GM19035 (cell line): ENCODE data around the gene DNER.

ENCODE experiments used
- ATAC-seq: cut with Tn5 transposase; IDR thresholded peaks from one replicate; pipeline ENCODE4 v1.9.1; 2021; ENCODE audit not compliant: unreplicated experiment

The DNER gene

GRCh38 chr2:229446350-229446749, 268.0 kb downstream of the DNER start:
- ATAC-seq = no peak

GRCh38 chr2:229445501-229446211, 268.7 kb downstream of the DNER start:
- no peak for ATAC-seq

- no peak for ATAC-seq
Observed at GRCh38 chr2:229445019-229445418, 269.3 kb downstream of the DNER start.

GRCh38 chr2:229443546-229444268, 270.6 kb downstream of the DNER start:
- ATAC-seq = no peak

- ATAC-seq = no peak
Observed at GRCh38 chr2:229443141-229443540, 271.2 kb downstream of the DNER start.

DNA sequence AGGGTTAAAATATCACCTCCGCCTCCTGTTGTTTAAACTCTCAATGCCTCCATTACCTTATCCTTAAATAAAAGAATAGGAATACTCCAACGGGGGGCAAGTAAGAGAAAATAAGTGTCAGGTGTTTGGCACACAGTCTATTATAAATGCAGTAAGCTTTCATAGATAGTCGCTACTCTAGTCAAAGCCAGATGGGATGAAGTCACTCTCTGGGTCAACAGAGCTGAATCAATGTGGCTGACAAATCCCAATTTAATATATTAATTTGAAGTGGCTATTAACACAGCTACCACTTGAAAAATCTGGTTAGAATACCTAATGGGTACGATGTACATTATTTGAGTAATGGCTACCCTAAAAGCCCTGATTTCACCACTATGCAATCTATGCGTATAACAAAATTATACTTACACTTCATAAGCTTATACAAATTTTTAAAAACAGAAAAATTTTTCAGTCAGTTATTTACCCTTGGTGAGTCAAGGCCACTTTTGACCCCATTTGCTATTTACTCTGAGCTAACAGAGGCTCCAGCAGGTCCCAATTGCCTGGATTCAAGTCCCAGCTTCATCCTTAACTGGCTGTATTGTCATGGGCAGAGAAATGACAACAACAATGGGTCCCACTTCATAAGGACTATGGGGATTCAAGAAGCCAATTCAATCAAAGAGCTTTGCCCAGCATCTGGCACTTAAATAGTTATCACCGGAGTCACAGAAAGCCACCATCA, 275.8 kb downstream of the DNER start:
- ATAC-seq = no peak

DNA sequence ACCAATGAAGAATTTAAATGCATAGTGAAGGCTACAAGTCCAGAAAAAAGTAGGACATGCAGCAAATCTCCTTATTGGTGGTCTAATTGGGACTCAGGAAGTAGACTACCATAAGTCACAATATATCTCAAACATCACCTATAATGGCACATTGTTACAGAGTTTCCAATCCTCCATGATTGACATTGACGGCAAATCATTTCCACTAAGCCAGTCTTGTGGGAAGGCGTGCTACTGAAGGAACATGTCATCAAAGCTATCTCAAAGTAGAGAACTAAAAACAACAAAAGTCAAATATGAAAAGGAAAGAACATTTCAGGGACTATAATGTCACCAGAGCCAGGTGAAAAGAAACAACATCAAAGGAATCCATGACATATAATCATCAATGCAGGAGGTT, 276.9 kb downstream of the DNER start:
- no peak for ATAC-seq

DNA sequence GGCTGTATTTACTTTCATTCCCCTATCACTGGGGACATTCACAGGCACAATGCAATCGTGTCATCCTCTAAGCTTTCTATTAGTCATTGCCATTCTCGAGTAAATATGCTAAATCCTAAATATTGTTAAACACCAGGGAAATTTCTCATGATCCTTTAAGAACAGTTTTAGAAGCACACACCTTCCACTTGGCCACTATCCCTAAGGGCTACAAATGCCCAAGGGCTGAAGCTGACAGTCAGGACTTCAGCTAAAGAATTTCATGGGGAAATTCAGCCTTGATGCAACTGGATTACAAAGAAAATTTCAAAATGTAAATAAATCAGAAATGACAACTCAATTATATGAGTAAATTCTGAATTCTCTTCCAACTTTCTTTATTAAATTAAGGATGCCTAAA, 280.2 kb downstream of the DNER start:
- no peak for ATAC-seq

DNA sequence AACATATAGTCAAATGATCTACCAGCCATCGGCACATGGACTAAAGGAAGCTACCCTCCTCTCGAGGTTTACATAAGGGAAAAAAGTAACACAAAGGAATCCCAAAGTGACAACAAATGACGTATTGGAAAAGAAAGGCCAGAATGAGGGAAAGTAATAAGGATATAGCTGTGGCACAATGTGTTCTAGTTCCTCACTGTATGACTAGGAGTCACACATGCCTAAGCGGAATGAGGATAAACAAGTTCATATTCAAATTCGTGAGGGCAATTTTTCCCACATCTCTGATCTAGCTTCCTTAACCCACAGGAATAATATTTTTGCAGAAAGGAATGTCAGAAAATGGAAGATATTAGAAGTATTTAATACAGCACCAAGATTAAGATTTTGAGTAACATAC, 281.0 kb downstream of the DNER start:
- no peak for ATAC-seq

GRCh38 chr2:229431327-229431954, 282.9 kb downstream of the DNER start:
- ATAC-seq = no peak

DNA sequence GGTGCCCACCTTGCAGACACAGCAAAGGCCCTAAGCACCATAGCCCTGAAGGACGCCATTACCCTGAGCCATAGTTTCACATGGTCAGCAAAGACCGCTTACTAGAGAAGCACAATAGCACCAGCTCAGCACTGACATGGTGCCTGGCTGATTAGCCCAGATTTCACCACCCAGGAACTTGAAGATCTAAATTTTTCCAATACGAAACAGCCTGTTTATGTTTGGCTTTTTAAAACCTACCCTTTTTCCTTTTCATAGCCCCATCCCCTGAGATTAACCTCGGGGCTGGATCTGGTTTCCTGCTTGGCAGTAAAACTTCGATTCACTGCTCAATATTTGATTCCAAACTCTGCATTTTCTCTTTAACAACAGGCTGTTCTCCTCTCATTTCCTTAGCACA, 284.8 kb downstream of the DNER start:
- ATAC-seq = no peak

- ATAC-seq = no peak
Observed at GRCh38 chr2:229426464-229426863, 287.9 kb downstream of the DNER start.

DNA sequence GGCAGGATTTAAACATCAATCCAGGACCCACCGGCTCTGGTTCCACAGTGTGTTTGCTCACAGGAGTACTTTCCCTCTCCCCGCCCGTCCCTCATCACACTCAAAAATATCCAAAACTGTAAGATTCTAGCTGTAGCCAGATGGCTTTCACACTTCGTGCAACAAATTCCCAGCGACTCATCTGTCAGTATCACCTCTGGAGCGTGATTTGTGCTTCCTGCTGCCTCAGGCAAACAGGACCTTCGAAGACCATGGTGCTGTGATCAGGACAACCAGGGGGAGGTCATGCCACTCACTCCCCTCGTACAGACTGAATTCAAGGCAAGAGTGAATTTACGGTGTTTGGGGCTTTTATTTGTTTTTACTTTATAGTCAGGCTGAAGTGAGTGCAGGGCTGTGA, 288.8 kb downstream of the DNER start:
- no peak for ATAC-seq

GRCh38 chr2:229422063-229422462, 292.3 kb downstream of the DNER start:
- ATAC-seq = no peak

DNA sequence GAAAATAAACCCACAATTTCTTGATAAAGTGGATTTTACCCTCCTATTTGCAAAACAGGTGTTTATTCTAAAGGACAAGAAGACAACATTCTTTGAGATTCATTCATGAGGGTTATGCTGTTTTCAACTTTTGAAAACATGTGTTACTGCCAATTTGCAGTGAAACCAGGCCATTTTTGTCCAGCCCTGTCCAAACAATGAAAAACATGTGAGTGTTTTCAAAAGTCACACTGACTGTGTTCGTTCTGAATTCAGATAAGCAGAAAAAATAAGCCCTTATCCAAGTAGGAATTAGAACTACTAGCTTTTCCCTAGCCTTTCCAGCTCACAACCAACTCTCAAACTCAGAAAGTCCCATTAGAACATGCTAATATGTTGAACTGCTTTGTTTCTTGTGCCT, 295.2 kb downstream of the DNER start:
- ATAC-seq = no peak

GRCh38 chr2:229417916-229418315, 296.4 kb downstream of the DNER start:
- ATAC-seq = no peak

- ATAC-seq = no peak
Observed at GRCh38 chr2:229417176-229417575, 297.2 kb downstream of the DNER start.

DNA sequence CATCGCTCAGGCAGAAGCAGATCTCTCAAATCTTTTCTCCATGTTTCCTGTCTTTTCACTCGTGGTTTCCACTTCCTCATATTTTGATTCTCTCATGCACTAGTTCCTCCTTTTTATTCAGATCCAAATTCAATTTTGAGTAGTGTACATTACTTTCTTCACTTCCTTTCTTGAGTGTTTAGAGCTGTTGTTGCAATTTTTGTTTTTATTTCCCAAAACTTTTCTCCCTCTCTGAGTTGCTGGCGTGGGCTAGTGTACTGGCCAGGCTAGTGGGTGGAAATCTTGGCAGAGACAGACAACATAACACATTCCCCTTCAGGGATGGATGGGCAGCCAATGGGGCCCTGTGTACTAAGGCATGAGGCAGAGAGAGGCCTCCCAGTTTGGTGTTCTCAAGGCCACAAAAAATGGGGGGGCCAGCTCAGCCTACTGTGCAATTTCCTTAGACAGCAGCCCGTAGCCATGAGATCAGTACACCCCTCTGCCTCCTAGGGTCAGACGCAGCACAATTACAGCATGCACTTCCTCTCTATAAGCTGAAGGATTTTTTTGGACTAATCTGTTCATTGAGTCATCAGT, 298.1 kb downstream of the DNER start:
- ATAC-seq = no peak

DNA sequence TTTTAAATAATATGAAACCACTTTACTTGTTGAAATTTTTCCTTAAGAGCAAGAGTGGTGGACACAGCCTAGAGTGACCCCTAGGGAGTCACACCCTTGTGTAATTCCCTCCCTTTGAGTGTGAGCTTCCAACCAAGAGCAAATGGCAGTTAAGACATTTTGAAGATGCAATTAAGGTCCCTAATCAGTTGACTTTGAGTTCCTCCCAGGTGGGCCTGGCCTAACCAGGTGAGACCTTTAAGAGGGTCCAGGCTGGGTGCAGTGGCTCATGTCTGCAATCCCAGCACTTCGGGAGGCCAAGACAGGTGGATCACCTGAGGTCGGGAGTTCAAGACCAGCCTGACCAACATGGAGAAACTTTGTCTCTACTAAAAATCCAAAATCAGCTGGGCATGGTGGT, 299.7 kb downstream of the DNER start:
- no peak for ATAC-seq

DNA sequence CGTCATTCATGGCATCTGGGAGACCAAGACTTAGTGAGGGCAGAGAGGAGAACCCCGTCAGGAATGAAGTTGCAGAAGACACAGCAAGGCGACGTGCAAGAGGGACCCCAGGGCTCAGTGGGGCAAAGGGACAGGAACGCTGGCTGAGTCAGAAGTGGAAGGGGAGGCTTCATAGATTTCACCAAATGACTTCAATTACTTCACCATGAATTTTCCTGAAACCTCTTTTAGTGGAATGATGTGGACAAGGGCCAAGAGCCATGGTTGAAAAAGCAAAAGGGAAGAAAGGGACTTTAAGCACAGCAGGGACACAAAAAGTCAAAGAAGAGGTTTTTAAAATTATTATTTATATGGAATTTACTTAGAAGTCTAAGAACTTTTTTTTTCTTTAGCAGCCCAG, 301.7 kb downstream of the DNER start:
- ATAC-seq = no peak

GRCh38 chr2:229410946-229411345, 303.4 kb downstream of the DNER start:
- ATAC-seq = no peak
